HG02973 (cell line): Measurements from ENCODE around the gene PUS7L.

Experiments used
- ATAC-seq: cut with Tn5 transposase; IDR thresholded peaks from one replicate; pipeline ENCODE4 v1.9.1; 2021; ENCODE audit warnings: moderate library complexity; ENCODE audit not compliant: unreplicated experiment

PUS7L gene

GRCh38 chr12:43675048-43675904 is 83.3 kb downstream of the PUS7L start:
- ATAC-seq: no peak

GRCh38 chr12:43669373-43669772 is 89.2 kb downstream of the PUS7L start:
- no peak for ATAC-seq
